GM06990 (cell line): ENCODE measurements around the gene OR51V1.
"Not testable (repeated sequence)": the region's sequence is repeated elsewhere in the genome, so short reads cannot be mapped to it uniquely, and the experiment has no call there.

Experiments
- DNase-seq: peaks from one replicate; pipeline ENCODE4 v3.0.0-alpha.2; 2011; ENCODE audit not compliant: insufficient read length; ENCODE audit errors: extremely low read depth
- H3K27me3 ChIP-seq: replicated peaks from 2 replicates; pipeline ENCODE4 v1.6.0; 2011; ENCODE audit warnings: low read length; ENCODE audit not compliant: control insufficient read depth, insufficient read depth
- H3K36me3 ChIP-seq: 2 replicates; pipeline ENCODE4 v1.5.1; 2011; ENCODE audit warnings: low read length; ENCODE audit not compliant: control insufficient read depth, insufficient read depth
- H3K4me3 ChIP-seq: replicated peaks from 2 replicates; pipeline ENCODE4 v1.5.1; 2011; ENCODE audit warnings: low read depth, mild to moderate bottlenecking, control low read depth, low read length
- TF ChIP-seq, protein P1 (sequence below): IDR thresholded peaks from 2 replicates; pipeline ENCODE4 v1.5.1; 2011; ENCODE audit warnings: low read length, control low read depth, mild to moderate bottlenecking, inconsistent platforms; ENCODE audit not compliant: insufficient read depth, poor library complexity, severe bottlenecking

OR51V1 gene, protein sequence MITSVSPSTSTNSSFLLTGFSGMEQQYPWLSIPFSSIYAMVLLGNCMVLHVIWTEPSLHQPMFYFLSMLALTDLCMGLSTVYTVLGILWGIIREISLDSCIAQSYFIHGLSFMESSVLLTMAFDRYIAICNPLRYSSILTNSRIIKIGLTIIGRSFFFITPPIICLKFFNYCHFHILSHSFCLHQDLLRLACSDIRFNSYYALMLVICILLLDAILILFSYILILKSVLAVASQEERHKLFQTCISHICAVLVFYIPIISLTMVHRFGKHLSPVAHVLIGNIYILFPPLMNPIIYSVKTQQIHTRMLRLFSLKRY

DNA sequence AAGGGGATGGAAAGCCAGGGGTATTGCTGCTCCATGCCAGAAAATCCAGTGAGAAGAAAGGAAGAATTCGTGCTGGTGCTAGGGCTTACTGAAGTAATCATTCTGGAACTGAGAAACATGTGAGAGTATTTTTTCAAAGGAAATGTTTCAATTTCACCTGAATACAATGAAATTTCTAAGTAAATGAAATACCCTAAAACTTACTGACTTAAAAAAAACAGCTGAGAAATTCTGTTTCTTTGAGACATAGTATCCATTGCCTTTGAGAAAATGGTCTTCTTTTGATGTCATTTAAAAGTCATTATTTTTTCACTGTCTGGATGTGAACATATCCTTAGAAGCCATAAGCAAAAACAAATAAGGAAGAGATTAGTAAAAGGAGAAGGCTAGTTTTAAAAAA, at the start of gene OR51V1:
Gene OR51V1, minus strand, starts transcription at position 101 of the 400 bp plus-strand sequence. Its CDS starts 0 bp downstream, at position 101.
- no peaks in the 10 kb centered on the region for H3K36me3 ChIP-seq
- no peak for DNase-seq
- TF ChIP-seq, protein P1, sequence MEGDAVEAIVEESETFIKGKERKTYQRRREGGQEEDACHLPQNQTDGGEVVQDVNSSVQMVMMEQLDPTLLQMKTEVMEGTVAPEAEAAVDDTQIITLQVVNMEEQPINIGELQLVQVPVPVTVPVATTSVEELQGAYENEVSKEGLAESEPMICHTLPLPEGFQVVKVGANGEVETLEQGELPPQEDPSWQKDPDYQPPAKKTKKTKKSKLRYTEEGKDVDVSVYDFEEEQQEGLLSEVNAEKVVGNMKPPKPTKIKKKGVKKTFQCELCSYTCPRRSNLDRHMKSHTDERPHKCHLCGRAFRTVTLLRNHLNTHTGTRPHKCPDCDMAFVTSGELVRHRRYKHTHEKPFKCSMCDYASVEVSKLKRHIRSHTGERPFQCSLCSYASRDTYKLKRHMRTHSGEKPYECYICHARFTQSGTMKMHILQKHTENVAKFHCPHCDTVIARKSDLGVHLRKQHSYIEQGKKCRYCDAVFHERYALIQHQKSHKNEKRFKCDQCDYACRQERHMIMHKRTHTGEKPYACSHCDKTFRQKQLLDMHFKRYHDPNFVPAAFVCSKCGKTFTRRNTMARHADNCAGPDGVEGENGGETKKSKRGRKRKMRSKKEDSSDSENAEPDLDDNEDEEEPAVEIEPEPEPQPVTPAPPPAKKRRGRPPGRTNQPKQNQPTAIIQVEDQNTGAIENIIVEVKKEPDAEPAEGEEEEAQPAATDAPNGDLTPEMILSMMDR: no peak
- H3K27me3 ChIP-seq: no peaks in the 10 kb centered on the region
- H3K4me3 ChIP-seq: no peak within 1 kb of the TSS

DNA sequence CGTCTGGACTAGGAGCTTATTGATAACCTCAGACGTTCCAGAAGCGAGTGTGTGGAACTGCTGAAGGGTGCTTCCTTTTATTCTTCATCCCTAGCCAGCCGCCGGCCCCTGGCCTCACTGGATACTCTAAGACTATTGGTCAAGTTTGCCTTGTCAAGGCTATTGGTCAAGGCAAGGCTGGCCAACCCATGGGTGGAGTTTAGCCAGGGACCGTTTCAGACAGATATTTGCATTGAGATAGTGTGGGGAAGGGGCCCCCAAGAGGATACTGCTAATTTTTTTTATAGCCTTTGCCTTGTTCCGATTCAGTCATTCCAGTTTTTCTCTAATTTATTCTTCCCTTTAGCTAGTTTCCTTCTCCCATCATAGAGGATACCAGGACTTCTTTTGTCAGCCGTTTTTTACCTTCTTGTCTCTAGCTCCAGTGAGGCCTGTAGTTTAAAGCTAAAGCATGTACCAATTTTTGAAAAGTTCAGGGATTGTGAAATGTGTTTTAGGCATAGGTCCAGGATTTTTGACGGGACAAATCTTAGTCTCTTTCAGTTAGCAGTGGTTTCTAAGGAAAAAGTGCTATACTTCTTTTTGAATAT, 49.4 kb upstream of the OR51V1 start, which contains the start of gene HBG1:
Gene HBG1, minus strand, starts transcription at position 51 of the 590 bp plus-strand sequence. CDS start 53 bp downstream, outside the sequence.
- DNase-seq, H3K36me3 ChIP-seq, H3K27me3 ChIP-seq, H3K4me3 ChIP-seq: not testable (repeated sequence)

DNA sequence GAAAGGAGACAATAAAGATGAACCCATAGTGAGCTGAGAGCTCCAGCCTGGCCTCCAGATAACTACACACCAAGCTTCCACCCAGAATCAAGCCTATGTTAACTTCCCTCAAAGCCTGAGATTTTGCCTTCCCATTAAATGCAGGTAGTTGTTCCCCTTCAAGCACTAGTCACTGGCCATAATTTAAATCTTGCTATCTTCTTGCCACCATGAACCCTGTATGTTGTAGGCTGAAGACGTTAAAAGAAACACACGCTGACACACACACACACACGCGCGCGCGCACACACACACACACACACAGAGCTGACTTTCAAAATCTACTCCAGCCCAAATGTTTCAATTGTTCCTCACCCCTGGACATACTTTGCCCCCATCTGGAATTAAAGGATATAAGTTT, 48.0 kb upstream of the OR51V1 start:
- not testable (repeated sequence) for H3K27me3 ChIP-seq, H3K4me3 ChIP-seq, H3K36me3 ChIP-seq, DNase-seq

DNA sequence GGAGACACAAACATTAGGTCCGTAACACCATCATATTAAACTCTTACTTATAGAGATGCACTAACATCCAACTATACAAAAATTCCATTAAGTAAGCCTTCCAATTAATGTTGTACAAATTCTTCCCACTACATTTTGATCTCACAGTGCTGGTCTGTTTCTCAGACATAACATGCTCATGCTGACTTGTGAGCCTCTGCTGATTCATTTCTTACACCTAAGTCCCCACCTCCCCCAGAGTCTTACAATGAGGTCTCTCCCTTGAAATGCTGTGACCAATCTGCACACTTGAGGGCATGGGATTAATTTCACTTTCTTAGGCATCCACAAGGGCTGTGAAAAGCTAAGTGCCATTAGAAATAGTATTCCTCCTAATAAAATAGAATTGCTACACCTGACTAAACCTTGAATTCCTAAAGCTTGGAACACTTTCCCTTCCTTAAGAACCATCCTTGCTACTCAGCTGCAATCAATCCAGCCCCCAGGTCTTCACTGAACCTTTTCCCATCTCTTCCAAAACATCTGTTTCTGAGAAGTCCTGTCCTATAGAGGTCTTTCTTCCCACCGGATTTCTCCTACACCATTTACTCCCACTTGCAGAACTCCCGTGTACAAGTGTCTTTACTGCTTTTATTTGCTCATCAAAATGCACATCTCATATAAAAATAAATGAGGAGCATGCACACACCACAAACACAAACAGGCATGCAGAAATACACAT, 47.1 kb upstream of the OR51V1 start:
- no peak for DNase-seq
- TF ChIP-seq, protein P1: no peak
- H3K36me3 ChIP-seq: no peaks in the 10 kb centered on the region
- no peak overlapping the region for H3K4me3 ChIP-seq
- no peaks in the 10 kb centered on the region for H3K27me3 ChIP-seq

DNA sequence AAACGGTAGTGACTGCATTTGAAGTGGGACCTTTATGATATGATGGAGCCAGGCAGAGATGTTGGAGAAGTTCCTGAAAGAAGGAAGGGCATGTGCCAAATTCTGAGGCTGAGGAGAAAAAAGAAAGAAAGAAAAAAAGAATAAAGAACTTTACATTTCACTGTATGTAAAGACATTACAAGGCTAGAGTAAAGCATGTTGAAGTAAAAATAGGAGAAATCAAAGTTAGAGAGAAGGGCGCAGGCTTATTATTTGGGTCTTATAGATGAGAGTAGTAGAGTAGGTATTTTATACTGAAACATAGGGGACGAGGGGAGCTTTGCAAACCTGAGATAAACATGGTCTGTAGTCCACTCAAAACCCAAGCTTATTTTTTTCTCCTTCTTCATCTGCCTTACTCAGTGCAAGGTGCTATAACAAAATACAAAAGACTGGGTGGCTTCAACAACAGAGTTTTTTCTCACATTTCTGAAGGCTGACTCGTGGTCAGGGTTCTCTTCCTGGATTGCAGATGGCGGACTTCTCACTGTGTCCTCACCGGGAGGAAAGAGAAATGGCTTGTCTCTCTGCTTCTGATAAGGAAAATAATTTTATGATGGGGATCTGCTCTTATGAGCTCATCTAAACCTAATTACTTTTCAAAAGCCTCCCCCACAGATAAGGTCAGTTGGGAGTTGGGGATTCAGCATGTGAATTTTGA, 46.4 kb upstream of the OR51V1 start:
- H3K27me3 ChIP-seq: no peaks in the 10 kb centered on the region
- no peak for DNase-seq
- H3K4me3 ChIP-seq: no peak overlapping the region

DNA sequence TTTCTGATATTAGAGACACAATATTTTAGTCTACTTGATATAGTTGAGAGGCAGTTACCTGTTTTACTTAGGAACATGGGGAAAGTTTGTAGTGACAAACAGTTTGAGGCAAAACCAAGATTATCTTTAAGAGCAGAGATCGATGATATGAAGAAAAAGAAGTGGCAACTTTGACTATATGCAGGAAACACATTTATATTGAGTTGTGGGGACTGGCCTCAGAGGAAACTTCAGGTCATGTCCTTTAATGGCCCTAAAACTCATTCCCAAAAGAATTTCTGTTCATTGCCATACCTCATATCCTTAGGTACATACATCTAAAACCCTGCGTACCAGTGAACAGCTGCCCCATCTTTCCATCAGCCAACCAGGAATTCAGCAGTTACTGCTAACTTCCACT, 44.7 kb upstream of the OR51V1 start:
- TF ChIP-seq, protein P1: no peak
- no peaks in the 10 kb centered on the region for H3K36me3 ChIP-seq
- no peaks in the 10 kb centered on the region for H3K27me3 ChIP-seq
- no peak overlapping the region for H3K4me3 ChIP-seq
- DNase-seq: no peak

More for the DNA sequence above, 46.4 kb upstream of the OR51V1 start:
- TF ChIP-seq, protein P1: no peak
- H3K36me3 ChIP-seq: no peaks in the 10 kb centered on the region
